ENCODE results near the gene GSK3B.

The GSK3B gene

DNA sequence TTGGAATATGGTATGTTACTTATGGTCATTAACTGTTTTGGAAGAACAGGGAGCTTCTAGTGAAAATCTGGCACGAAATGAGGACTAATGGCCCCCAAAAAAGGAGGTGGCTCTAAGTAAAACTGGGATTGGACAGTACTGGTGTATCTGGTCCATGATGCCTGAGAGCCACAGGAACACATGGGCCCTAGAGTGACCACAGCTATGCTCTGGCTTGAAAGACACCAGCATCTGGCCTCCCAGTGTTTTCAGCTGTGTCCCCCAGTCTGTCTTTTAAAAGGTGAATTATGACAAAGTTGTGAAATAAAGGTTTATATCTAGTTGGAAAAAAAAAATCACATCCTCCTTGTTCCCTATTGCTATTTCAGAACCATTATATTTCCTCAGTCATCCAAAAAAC lies 64.5 kb downstream of the GSK3B start:
- Histone ChIP-seq H3K36me3 (no peaks in the 10 kb centered on the region), H3K9me3 (no peaks in the 10 kb centered on the region), H3K27ac (no peak overlapping the region), H3K4me3 (ENCODE audit: low read depth in 1 of 2, low read length in 1 of 2) (no peak overlapping the region), H3K4me1 (ENCODE audit: control insufficient read depth in 1 of 2, insufficient read depth in 1 of 2, low read depth in 1 of 2, low read length in 1 of 2) (peaks cover 11 to 17% of the 10 kb centered on the region in 2 experiments), H3K27me3 (no peaks in the 10 kb centered on the region)
- TF ChIP-seq, protein P1, sequence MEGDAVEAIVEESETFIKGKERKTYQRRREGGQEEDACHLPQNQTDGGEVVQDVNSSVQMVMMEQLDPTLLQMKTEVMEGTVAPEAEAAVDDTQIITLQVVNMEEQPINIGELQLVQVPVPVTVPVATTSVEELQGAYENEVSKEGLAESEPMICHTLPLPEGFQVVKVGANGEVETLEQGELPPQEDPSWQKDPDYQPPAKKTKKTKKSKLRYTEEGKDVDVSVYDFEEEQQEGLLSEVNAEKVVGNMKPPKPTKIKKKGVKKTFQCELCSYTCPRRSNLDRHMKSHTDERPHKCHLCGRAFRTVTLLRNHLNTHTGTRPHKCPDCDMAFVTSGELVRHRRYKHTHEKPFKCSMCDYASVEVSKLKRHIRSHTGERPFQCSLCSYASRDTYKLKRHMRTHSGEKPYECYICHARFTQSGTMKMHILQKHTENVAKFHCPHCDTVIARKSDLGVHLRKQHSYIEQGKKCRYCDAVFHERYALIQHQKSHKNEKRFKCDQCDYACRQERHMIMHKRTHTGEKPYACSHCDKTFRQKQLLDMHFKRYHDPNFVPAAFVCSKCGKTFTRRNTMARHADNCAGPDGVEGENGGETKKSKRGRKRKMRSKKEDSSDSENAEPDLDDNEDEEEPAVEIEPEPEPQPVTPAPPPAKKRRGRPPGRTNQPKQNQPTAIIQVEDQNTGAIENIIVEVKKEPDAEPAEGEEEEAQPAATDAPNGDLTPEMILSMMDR (IDR thresholded peaks at IDR 0.05) = no peak

DNA sequence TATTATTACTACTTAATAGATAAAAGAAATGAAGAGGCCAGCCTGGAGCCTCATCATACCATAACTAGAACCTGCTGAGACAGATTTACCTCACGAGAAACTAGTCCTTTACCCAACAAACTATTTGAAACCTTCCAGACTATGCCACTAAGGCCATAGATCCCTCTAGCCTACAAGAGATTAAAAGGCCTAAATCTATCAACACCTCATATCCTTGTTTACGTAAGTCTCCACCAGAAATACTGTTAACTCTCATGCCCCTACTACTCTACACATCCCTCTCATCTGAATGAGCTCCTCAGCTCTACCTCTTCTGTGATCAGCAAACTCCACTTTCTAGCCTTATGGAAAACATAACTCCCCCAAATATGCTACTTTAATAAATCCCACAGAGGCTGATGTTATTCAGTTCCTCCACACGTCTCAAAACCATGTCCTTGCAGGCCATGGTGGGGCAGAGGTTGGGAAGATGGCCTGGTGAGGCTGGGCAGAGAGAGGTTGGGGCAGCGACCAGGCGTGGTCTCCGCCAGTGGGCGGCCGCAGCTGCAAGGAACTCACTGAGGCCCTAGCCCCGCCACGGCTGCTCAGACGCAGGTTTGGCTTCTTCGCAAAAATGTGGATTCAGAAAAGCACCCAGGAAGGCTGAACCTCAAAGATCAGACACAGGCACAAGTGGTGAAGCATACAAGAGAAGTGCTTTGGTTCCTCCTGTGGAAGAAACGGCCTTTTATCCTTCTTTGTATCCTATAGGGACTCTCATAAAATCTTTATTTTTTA lies 65.8 kb downstream of the GSK3B start:
- Histone ChIP-seq H3K4me1 (ENCODE audit: control insufficient read depth in 1 of 2, insufficient read depth in 1 of 2, low read depth in 1 of 2, low read length in 1 of 2) (peaks cover 3 to 8% of the 10 kb centered on the region in 2 experiments), H3K9me3 (no peaks in the 10 kb centered on the region), H3K4me3 (ENCODE audit: low read depth in 1 of 2, low read length in 1 of 2) (no peak overlapping the region), H3K27me3 (no peaks in the 10 kb centered on the region), H3K36me3 (no peaks in the 10 kb centered on the region), H3K27ac (no peak overlapping the region)
- TF ChIP-seq, protein P1 (IDR thresholded peaks at IDR 0.05) = no peak

DNA sequence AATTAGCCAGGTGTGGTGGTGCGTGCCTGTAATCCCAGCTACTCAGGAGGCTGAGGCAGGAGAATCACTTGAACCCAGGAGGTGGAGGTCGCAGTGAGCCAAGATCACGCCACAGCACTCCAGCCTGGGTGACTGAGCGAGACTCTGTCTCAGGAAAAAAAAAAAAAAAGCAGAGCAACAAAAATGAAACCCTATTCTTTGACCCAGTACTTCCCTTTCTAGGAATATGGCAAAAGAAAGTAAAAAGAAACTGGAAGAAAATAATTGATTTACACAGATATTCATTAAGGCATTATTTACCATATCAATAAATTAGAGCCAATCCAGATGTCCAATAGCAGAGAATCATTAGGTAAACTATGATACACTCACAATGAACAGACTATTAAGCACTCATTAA lies 67.0 kb downstream of the GSK3B start:
- Histone ChIP-seq H3K36me3 (no peaks in the 10 kb centered on the region), H3K4me1 (ENCODE audit: control insufficient read depth in 1 of 2, insufficient read depth in 1 of 2, low read depth in 1 of 2, low read length in 1 of 2) (no peaks in the 10 kb centered on the region), H3K9me3 (no peaks in the 10 kb centered on the region), H3K27ac (no peak overlapping the region), H3K4me3 (ENCODE audit: low read depth in 1 of 2, low read length in 1 of 2) (no peak overlapping the region), H3K27me3 (no peaks in the 10 kb centered on the region)
- TF ChIP-seq, protein P1 (IDR thresholded peaks at IDR 0.05) = no peak

DNA sequence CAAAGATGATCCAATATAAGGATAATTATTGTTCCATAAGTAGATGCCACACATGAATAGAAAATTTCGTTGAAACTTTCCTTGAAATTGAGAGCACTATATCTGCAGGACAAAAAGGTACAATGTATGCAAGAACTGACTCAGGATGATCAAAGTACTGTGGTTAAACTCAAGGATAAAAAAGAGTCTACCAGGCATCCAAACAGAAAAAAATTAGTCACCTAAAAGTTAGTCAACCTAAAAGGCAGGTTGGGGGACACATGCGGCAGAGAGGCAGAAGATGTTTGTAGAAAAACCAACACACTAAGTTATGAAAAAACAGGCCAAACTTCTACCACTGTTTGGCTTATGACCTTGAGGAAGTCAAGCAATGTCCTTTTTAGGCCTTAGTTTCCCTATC lies 68.7 kb downstream of the GSK3B start:
- Histone ChIP-seq H3K36me3 (no peaks in the 10 kb centered on the region), H3K4me1 (ENCODE audit: control insufficient read depth in 1 of 2, insufficient read depth in 1 of 2, low read depth in 1 of 2, low read length in 1 of 2) (no peaks in the 10 kb centered on the region), H3K27ac (no peak overlapping the region), H3K27me3 (no peaks in the 10 kb centered on the region), H3K4me3 (ENCODE audit: low read depth in 1 of 2, low read length in 1 of 2) (no peak overlapping the region), H3K9me3 (no peaks in the 10 kb centered on the region)
- TF ChIP-seq, protein P1 (IDR thresholded peaks at IDR 0.05) = no peak

DNA sequence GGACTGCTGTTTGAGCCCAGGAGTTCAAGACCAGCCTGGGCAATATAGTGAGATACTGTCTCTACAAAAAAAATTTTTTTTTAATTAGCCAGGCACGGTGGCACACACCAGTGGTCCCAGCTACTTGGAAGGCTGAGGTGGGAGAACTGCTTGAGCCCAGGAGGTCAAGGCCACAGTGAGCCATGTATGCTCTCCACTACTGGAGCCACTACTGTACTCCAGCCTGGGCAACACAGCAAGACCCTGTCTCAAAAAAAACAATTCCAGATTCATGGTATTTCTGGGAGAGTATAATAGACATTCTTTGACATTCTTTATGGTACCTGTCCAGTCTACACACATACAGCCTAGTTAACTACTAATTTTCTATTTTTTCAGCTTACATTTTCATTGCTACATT lies 70.1 kb downstream of the GSK3B start:
- H3K4me3 ChIP-seq (ENCODE audit: low read depth in 1 of 2, low read length in 1 of 2) = no peak overlapping the region
- TF ChIP-seq, protein P1 (IDR thresholded peaks at IDR 0.05) = no peak
- H3K4me1 ChIP-seq (ENCODE audit: control insufficient read depth in 1 of 2, insufficient read depth in 1 of 2, low read depth in 1 of 2, low read length in 1 of 2) = no peaks in the 10 kb centered on the region

More for the DNA sequence above, 70.1 kb downstream of the GSK3B start:
- Histone ChIP-seq H3K27ac (no peak overlapping the region), H3K9me3 (no peaks in the 10 kb centered on the region), H3K36me3 (no peaks in the 10 kb centered on the region), H3K27me3 (no peaks in the 10 kb centered on the region)
